AG09319 (cell line): ENCODE data around the gene IMPG2.

Experiments
- DNase-seq: peaks from one replicate; pipeline ENCODE4 v3.0.0-alpha.2; 2010; ENCODE audit warnings: low read depth; ENCODE audit errors: extremely low read depth
- TF ChIP-seq, protein P1 (sequence below): IDR thresholded peaks from 2 replicates; pipeline ENCODE4 v1.5.1; 2011; ENCODE audit warnings: low read depth, mild to moderate bottlenecking, inconsistent platforms, low read length, moderate library complexity

The IMPG2 gene

DNA sequence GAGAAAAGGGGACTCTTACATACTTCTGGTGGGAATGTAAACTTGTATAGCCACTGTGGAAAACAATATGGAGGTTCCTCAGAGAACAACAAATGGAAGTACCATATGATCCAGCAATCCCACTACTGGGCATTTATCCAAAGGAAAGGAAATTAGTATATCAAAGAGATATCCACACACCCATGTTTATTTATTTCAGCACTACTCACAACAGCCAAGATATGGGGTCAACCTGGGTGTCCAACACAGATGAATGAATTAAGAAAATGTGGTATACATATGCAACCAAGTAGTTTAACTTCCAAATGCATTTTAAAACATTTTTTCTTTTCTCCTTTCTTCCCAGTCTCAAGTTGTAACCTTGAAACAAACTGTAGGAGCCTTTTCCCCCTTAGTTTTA, 54.3 kb downstream of the IMPG2 start:
- DNase-seq = no peak
- TF ChIP-seq, protein P1, sequence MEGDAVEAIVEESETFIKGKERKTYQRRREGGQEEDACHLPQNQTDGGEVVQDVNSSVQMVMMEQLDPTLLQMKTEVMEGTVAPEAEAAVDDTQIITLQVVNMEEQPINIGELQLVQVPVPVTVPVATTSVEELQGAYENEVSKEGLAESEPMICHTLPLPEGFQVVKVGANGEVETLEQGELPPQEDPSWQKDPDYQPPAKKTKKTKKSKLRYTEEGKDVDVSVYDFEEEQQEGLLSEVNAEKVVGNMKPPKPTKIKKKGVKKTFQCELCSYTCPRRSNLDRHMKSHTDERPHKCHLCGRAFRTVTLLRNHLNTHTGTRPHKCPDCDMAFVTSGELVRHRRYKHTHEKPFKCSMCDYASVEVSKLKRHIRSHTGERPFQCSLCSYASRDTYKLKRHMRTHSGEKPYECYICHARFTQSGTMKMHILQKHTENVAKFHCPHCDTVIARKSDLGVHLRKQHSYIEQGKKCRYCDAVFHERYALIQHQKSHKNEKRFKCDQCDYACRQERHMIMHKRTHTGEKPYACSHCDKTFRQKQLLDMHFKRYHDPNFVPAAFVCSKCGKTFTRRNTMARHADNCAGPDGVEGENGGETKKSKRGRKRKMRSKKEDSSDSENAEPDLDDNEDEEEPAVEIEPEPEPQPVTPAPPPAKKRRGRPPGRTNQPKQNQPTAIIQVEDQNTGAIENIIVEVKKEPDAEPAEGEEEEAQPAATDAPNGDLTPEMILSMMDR = no peak

- TF ChIP-seq, protein P1 = no peak
- DNase-seq = no peak
Measured at GRCh38 chr3:101262393-101263240, 57.8 kb downstream of the IMPG2 start.

DNA sequence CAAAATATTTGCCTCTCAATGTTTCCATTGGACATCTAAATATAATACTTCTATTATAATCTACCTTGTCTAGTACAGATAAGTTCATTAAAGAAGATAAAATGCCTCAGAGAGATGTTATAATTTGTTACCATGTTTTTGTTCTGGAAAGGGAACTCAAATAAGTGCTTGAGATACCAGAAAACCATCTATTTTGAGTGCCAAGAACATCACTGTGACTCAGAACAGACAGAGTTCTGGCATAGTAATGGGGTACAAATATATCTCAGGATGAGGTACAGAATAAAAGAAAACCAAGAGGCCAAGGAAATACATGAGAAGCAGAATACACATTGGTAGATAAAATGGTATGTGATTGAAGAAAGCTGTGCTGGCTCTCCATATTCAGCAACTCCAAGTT, 58.9 kb downstream of the IMPG2 start:
- TF ChIP-seq, protein P1 = no peak
- DNase-seq = no peak

DNA sequence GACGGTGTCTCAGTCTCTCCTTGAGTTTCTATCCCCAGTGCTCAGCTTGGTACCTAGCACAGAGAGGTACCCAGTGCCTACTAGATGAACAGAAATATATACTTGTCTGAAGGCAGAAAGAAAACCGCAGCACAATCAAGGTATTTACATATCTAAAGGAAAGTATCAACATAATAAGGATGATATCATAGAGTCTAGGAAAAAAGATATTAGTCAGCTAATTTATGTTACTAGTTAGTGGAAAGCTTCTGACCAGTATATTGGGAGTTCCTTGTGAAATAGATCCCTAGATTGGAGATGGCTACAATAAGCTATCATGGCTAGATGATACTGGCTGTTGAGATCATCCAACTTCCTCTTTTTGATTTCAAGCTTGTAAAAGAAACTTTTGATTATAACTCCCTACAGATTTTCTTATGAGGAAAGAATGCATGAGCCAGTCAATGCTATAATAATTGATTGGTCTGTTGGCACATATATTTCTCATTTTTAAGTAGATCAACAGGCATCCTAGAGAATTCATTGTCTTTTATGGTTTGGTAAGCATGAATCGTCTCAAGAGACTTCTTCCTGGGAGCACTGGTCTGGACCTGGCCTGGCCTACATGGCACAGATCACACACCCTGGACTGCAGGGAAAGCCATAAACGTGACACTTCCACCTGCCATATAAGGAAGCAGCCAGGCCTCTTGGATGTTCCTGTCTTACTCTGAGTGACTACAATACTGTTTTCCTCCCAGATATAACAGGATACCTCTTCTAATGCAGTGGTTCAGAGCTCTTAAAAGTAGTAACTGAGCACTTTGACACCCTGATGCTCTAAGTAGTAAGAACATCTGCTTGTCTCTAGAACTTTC, 60.7 kb downstream of the IMPG2 start:
- DNase-seq = no peak
- TF ChIP-seq, protein P1 = no peak

GRCh38 chr3:101256511-101256910, 63.9 kb downstream of the IMPG2 start:
- TF ChIP-seq, protein P1 = no peak
- DNase-seq = no peak

- DNase-seq = no peak
- TF ChIP-seq, protein P1 = no peak
Measured at GRCh38 chr3:101255441-101255840, 64.9 kb downstream of the IMPG2 start.

DNA sequence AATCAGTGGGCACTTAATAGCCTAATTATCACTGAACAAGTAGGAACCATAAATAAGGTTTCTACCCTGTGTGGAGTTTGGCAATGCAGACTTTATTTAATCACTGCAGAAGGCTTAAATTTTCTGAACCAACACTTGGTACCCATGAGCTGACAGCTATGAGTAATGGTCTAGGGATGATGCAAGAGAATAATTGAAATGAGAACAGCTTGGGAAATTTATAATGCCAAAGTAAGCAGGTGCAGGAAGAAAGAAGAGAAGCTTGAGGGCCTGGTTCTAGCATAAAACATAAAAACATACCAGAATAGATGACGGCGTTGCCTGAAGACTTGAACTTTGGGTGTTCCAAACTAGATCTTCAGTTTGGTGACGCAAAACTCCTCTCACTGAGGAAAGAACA, 67.0 kb downstream of the IMPG2 start:
- TF ChIP-seq, protein P1 = no peak
- no peak for DNase-seq
